HepG2 (cell line): ENCODE measurements around the gene GGNBP2. TPM values are rescaled to one million over a fixed set of nuclear protein-coding genes. Genes with fewer than 3 reads are reported as not detected.

ENCODE experiments used
- ARID4A ChIP-seq: sonication (generic); formaldehyde crosslinking; IDR thresholded peaks from 2 replicates; pipeline ENCODE4 v1.5.0; 2020; ENCODE audit warnings: mild to moderate bottlenecking, missing genetic modification reagents, borderline replicate concordance
- BORCS8-MEF2B ChIP-seq: sonication (generic); formaldehyde crosslinking; IDR thresholded peaks from 2 replicates; pipeline ENCODE4 v1.8.0; 2022; ENCODE audit warnings: mild to moderate bottlenecking, missing genetic modification reagents
- DRAP1 ChIP-seq: IDR thresholded peaks from 2 replicates; pipeline ENCODE4 v1.6.1; 2016; ENCODE audit warnings: missing genetic modification reagents, missing compliant biosample characterization
- ESRRA ChIP-seq: sonication (generic); formaldehyde crosslinking; IDR thresholded peaks from 2 replicates; pipeline ENCODE4 v1.5.1; 2020; ENCODE audit warnings: mild to moderate bottlenecking, low read depth, missing genetic modification reagents
- GTF2F1 ChIP-seq: fragments of 150-350 bp; IDR thresholded peaks from 2 replicates; pipeline ENCODE4 v1.6.1; 2014; ENCODE audit warnings: low read length
- HMG20B ChIP-seq: conservative IDR thresholded peaks from 2 replicates; pipeline ENCODE4 v1.6.1; 2016; ENCODE audit warnings: missing genetic modification reagents, missing compliant biosample characterization
- HMGA1 ChIP-seq: sonication (generic); formaldehyde crosslinking; conservative IDR thresholded peaks from 2 replicates; pipeline ENCODE4 v1.4.0; 2020; ENCODE audit warnings: missing genetic modification reagents
- MLLT10 ChIP-seq: sonication (generic); formaldehyde crosslinking; IDR thresholded peaks from 2 replicates; pipeline ENCODE4 v1.4.0; 2020; ENCODE audit warnings: missing genetic modification reagents
- PRDM4 ChIP-seq: sonication (generic); formaldehyde crosslinking; IDR thresholded peaks from 2 replicates; pipeline ENCODE4 v1.9.0; 2021; ENCODE audit warnings: missing genetic modification reagents, borderline replicate concordance
- RBAK ChIP-seq: sonication (generic); formaldehyde crosslinking; IDR thresholded peaks from 2 replicates; pipeline ENCODE4 v1.5.1; 2020; ENCODE audit warnings: mild to moderate bottlenecking, missing genetic modification reagents
- SUZ12 ChIP-seq: fragments of 150-350 bp; IDR thresholded peaks from 2 replicates; pipeline ENCODE4 v1.6.1; 2014; ENCODE audit warnings: low read depth, low read length
- TSC22D2 ChIP-seq: sonication (generic); formaldehyde crosslinking; IDR thresholded peaks from 2 replicates; pipeline ENCODE4 v1.5.1; 2020; ENCODE audit warnings: missing genetic modification reagents, mild to moderate bottlenecking, borderline replicate concordance
- ZMAT3 ChIP-seq: sonication (generic); formaldehyde crosslinking; conservative IDR thresholded peaks from 2 replicates; pipeline ENCODE4 v1.7.0; 2021; ENCODE audit warnings: missing genetic modification reagents
- ZNF350 ChIP-seq: sonication (generic); formaldehyde crosslinking; IDR thresholded peaks from 2 replicates; pipeline ENCODE4 v1.4.0; 2020; ENCODE audit warnings: mild to moderate bottlenecking, low read depth, missing genetic modification reagents, borderline replicate concordance
- ZNF496 ChIP-seq: sonication (generic); formaldehyde crosslinking; IDR thresholded peaks from 2 replicates; pipeline ENCODE4 v1.8.1; 2023; ENCODE audit warnings: mild to moderate bottlenecking, moderate library complexity, missing genetic modification reagents; ENCODE audit not compliant: insufficient replicate concordance
- ZNF780A ChIP-seq: sonication (generic); formaldehyde crosslinking; IDR thresholded peaks from 2 replicates; pipeline ENCODE4 v1.8.0; 2022; ENCODE audit warnings: mild to moderate bottlenecking, missing genetic modification reagents, moderate library complexity
- polyA plus RNA-seq, 8 experiments: library from polyadenylated mRNA; depleted of rRNA in 3 of 8; stranded (reverse) in 7 of 8; unstranded in 1 of 8; fragments of >200 nt; fragmentation: Illumina TruSeq in 4 of 8; extraction: Trizol in 4 of 8; gene quantifications; 2 replicates each; pipeline versions ENCODE4 v1.2.1 to v1.2.3, GENCODE V29; 2011 to 2016; ENCODE audit warnings: low read depth in 4 of 8, missing spikeins in 1 of 8, mixed read lengths in 1 of 8; ENCODE audit not compliant: insufficient read depth in 1 of 8
- total RNA-seq, 5 experiments: library from RNA; depleted of rRNA; stranded (reverse); fragments of >200 nt; fragmentation: Illumina TruSeq; extraction: Trizol; gene quantifications; 2 replicates each; pipeline ENCODE4 v1.2.3, GENCODE V29; 2016; ENCODE audit warnings: low read depth in 1 of 5
- TF ChIP-seq, protein P1 (sequence below): sonication (generic); formaldehyde crosslinking; IDR thresholded peaks from 2 replicates; pipeline ENCODE4 v1.4.0; 2020; ENCODE audit warnings: missing genetic modification reagents, mild to moderate bottlenecking, borderline replicate concordance
- TF ChIP-seq, protein P2 (sequence below): sonication (generic); formaldehyde crosslinking; conservative IDR thresholded peaks from 2 replicates; pipeline ENCODE4 v1.4.0; 2020; ENCODE audit warnings: missing genetic modification reagents

Gene GGNBP2
- total and polyA plus RNA-seq, 2 of the 13 experiments (the other 11 are each of a cell fraction or from before 2014, with no cell fraction given): 53.3 to 84.2 TPM

- TF ChIP-seq, protein P1, sequence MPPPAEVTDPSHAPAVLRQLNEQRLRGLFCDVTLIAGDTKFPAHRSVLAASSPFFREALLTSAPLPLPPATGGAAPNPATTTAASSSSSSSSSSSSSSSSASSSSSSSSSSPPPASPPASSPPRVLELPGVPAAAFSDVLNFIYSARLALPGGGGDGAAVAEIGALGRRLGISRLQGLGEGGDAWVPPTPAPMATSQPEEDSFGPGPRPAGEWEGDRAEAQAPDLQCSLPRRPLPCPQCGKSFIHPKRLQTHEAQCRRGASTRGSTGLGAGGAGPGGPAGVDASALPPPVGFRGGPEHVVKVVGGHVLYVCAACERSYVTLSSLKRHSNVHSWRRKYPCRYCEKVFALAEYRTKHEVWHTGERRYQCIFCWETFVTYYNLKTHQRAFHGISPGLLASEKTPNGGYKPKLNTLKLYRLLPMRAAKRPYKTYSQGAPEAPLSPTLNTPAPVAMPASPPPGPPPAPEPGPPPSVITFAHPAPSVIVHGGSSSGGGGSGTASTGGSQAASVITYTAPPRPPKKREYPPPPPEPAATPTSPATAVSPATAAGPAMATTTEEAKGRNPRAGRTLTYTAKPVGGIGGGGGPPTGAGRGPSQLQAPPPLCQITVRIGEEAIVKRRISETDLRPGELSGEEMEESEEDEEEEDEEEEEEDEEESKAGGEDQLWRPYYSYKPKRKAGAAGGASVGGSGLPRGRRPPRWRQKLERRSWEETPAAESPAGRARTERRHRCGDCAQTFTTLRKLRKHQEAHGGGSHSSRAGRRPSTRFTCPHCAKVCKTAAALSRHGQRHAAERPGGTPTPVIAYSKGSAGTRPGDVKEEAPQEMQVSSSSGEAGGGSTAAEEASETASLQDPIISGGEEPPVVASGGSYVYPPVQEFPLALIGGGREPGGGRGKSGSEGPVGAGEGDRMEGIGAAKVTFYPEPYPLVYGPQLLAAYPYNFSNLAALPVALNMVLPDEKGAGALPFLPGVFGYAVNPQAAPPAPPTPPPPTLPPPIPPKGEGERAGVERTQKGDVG: no peak
- TF ChIP-seq ZNF350 (CRISPR knock-in tag) (peak; percentile 38; the same call in 1 of the 2 replicates), HMGA1 (CRISPR knock-in tag) (no peak), RBAK (CRISPR knock-in tag) (no peak), PRDM4 (CRISPR knock-in tag) (no peak), SUZ12 (no peak), TSC22D2 (CRISPR knock-in tag) (no peak), ZNF496 (CRISPR knock-in tag) (no peak), BORCS8-MEF2B (CRISPR knock-in tag) (no peak), GTF2F1 (no peak), ARID4A (CRISPR knock-in tag) (peak; percentile 30; the same call in 1 of the 2 replicates), MLLT10 (CRISPR knock-in tag) (no peak), ESRRA (CRISPR knock-in tag) (no peak; the same call in 1 of the 2 replicates), ZNF780A (no peak), HMG20B (no peak), DRAP1 (CRISPR knock-in tag) (0 out of 2 replicates have a peak, but pooled peaks have one; percentile 30), ZMAT3 (CRISPR knock-in tag) (no peak)
- TF ChIP-seq, protein P2, sequence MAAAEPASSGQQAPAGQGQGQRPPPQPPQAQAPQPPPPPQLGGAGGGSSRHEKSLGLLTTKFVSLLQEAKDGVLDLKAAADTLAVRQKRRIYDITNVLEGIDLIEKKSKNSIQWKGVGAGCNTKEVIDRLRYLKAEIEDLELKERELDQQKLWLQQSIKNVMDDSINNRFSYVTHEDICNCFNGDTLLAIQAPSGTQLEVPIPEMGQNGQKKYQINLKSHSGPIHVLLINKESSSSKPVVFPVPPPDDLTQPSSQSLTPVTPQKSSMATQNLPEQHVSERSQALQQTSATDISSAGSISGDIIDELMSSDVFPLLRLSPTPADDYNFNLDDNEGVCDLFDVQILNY: no peak
Observed at GRCh38 chr17:36592716-36593321, 48.1 kb downstream of the GGNBP2 start (continued).
